Omental fat pad (tissue), 4 donors: ENCODE data around the gene CEP63. TPM values are rescaled to one million over a fixed set of nuclear protein-coding genes. Genes with fewer than 3 reads are reported as not detected.

ENCODE experiments used
- ATAC-seq: fragments of 150-250 bp; one replicate; pipeline ENCODE4 v1.9.1; 2016; ENCODE audit warnings: mild to moderate bottlenecking, moderate library complexity; ENCODE audit not compliant: low FRiP score
- DNase-seq: peaks from one replicate; pipeline ENCODE4 v3.0.0-alpha.2; 2019; ENCODE audit warnings: low spot score
- CTCF ChIP-seq, 3 donors: fragments of 450-650 bp; IDR thresholded peaks; one replicate each; pipeline ENCODE4 v1.5.1; 2016 to 2017; ENCODE audit warnings: antibody characterized with exemption in 3 of 3, mild to moderate bottlenecking in 3 of 3, moderate library complexity in 2 of 3
- total RNA-seq, 4 donors: library from RNA; depleted of rRNA; stranded (reverse); fragments of >200 nt; gene quantifications; one replicate each; pipeline ENCODE4 v1.1.0, GENCODE V29; 2016

The CEP63 gene
- total RNA-seq, 4 donors from 2014 or later = 15.3 to 30.9 (median 21.1) TPM

GRCh38 chr3:134522541-134522940, 36.7 kb downstream of the CEP63 start:
- no peak for ATAC-seq
- no peak for DNase-seq
- TF ChIP-seq CTCF (IDR thresholded peaks at IDR 0.05) = no peak

GRCh38 chr3:134525293-134525692, 39.4 kb downstream of the CEP63 start:
- DNase-seq (no peak), ATAC-seq (no peak)
- no peak for TF ChIP-seq CTCF (IDR thresholded peaks at IDR 0.05)

- ATAC-seq (no peak), DNase-seq (no peak)
- no peak for TF ChIP-seq CTCF (IDR thresholded peaks at IDR 0.05)
Measured at GRCh38 chr3:134526319-134526718, 40.5 kb downstream of the CEP63 start.

GRCh38 chr3:134527037-134527436, 41.2 kb downstream of the CEP63 start:
- TF ChIP-seq CTCF (IDR thresholded peaks at IDR 0.05) = no peak
- DNase-seq (no peak), ATAC-seq (no peak)

GRCh38 chr3:134527538-134528186, 41.8 kb downstream of the CEP63 start:
- no peak for TF ChIP-seq CTCF (IDR thresholded peaks at IDR 0.05)
- ATAC-seq (no peak), DNase-seq (no peak)

GRCh38 chr3:134533493-134533892, 47.6 kb downstream of the CEP63 start:
- no peak for ATAC-seq
- no peak for TF ChIP-seq CTCF (IDR thresholded peaks at IDR 0.05)

GRCh38 chr3:134535186-134535970, 49.5 kb downstream of the CEP63 start:
- ATAC-seq (no peak), DNase-seq (no peak)
- no peak for TF ChIP-seq CTCF (IDR thresholded peaks at IDR 0.05)

More at GRCh38 chr3:134533493-134533892, 47.6 kb downstream of the CEP63 start:
- no peak for DNase-seq
